Osteocyte (in vitro differentiated cells): ENCODE measurements around the gene MPRIP. TPM values are rescaled to one million over a fixed set of nuclear protein-coding genes. Genes with fewer than 3 reads are reported as not detected.
A peak's percentile ranks its signal among the peaks of the same experiment; 100 is the strongest.

Source experiments
- DNase-seq: peaks from one replicate; pipeline ENCODE4 v3.0.0; 2021; ENCODE audit warnings: mixed read lengths; ENCODE audit not compliant: unreplicated experiment; ENCODE audit errors: extremely low spot score
- H3K27ac Mint-ChIP-seq: one replicate; pipeline ENCODE4 v1.8.0; 2021; ENCODE audit warnings: mild to moderate bottlenecking, mixed read lengths; ENCODE audit not compliant: unreplicated experiment
- H3K27me3 Mint-ChIP-seq: one replicate; pipeline ENCODE4 v1.8.0; 2021; ENCODE audit warnings: mixed read lengths; ENCODE audit not compliant: unreplicated experiment
- H3K36me3 Mint-ChIP-seq: one replicate; pipeline ENCODE4 v1.8.0; 2021; ENCODE audit warnings: mixed read lengths; ENCODE audit not compliant: unreplicated experiment
- H3K4me1 Mint-ChIP-seq: one replicate; pipeline ENCODE4 v1.8.0; 2021; ENCODE audit warnings: mixed read lengths; ENCODE audit not compliant: unreplicated experiment
- H3K4me3 Mint-ChIP-seq: one replicate; pipeline ENCODE4 v1.8.0; 2021; ENCODE audit warnings: mild to moderate bottlenecking, moderate library complexity, mixed read lengths; ENCODE audit not compliant: unreplicated experiment
- H3K9me3 Mint-ChIP-seq: one replicate; pipeline ENCODE4 v1.8.0; 2021; ENCODE audit warnings: mixed read lengths; ENCODE audit not compliant: unreplicated experiment
- CTCF ChIP-seq: fragments of 200-600 bp; sonication (generic); IDR thresholded peaks from 2 replicates; pipeline ENCODE4 v1.5.0; 2021; ENCODE audit warnings: antibody characterized with exemption, mild to moderate bottlenecking, moderate library complexity
- total RNA-seq: library from RNA; stranded (reverse); gene quantifications from 2 replicates; pipeline ENCODE4 v1.2.1, GENCODE V29; 2021

The MPRIP gene
- total RNA-seq, 1 donor from 2014 or later = 206 TPM

DNA sequence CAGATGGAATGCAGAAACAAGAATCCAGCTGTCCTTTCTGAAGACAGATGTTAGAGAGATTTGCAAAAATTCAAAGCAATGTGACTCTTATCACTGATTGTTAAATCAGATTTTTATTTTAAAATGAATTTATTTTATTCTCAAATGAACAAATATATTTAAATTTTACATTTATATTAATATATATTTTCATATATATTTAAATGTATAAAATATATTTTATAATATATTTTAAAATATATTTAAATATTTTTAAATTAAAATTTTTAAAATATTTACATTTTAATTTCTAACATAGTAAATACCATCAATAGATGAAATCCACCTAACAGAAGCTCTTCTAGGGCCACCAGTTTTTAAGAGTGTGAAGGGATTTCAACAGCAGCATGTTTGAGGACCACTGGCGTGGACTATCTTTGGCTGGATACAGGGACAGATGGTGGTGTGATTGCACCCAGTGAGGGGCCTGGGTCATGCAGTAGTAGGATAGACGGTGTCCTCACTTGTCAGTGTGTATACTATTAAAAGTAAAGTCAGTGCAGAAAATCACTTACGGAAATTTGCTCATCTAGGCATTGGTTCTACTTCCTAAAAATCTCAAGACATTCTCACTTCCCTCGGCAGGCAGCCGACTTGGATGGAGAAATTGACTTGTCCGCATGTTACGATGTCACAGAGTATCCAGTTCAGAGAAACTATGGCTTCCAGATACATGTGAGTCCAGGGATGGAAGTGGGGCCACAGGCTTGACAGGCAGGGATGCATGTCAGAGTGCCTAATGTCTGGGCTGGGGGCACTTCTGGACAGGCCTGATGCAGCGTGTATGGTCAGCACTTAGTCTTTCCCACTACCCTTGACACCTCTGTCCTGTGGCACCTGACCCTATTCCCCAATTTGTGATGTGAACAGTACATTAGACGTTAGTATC, 107.5 kb downstream of the MPRIP start:
- H3K4me1 Mint-ChIP-seq = peaks cover 34% of the 10 kb centered on the region

DNA sequence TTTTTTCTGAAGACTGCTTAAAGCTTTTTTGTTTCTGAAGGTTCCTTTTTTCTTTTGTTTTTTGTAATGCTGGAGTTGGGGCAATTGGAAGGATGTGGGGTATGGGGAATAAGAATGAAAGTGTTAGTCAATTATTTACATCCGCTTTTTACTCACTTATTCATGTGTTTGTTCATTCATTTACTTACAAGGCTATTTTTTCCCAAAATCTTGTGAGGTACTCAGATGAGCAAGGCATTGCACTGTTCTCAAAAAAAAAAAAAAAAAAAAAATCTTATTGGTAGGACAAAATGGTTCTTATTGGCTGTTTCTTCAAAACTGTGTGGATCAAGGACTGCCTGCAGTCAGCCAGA, 108.2 kb downstream of the MPRIP start:
- H3K27me3 Mint-ChIP-seq = no peaks in the 10 kb centered on the region
- H3K4me1 Mint-ChIP-seq = peaks cover 30% of the 10 kb centered on the region
- H3K36me3 Mint-ChIP-seq = peaks cover 57% of the 10 kb centered on the region
- TF ChIP-seq CTCF = no peak
- H3K4me3 Mint-ChIP-seq = no peak overlapping the region
- no peak for DNase-seq
- no peaks in the 10 kb centered on the region for H3K9me3 Mint-ChIP-seq
- H3K27ac Mint-ChIP-seq = peak overlapping the region; percentile 60

More for the DNA sequence above, 107.5 kb downstream of the MPRIP start:
- no peak for DNase-seq
- H3K9me3 Mint-ChIP-seq = no peaks in the 10 kb centered on the region
- no peak overlapping the region for H3K4me3 Mint-ChIP-seq
- H3K27ac Mint-ChIP-seq = peak overlapping the region; percentile 60
- H3K27me3 Mint-ChIP-seq = no peaks in the 10 kb centered on the region
- peaks cover 58% of the 10 kb centered on the region for H3K36me3 Mint-ChIP-seq
- no peak for TF ChIP-seq CTCF

DNA sequence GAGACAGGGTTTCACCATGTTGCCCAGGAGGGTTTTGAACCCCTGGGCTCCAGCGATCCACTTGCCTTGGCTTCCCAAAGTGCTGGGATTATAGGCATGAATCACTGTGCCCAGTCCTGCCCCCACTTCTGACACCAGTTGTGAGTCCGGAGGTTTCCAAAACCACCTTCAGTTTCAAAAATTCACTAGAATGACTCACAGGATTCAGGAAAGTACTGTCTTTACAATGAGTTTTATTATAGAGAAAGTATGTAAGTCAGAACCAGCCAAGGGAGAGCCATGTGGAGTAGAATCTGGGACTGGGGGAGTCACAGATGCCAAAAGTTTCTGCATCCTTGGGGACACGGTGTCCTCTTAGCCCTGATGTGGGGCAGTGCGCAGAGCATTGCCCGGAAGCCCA, 108.8 kb downstream of the MPRIP start:
- no peak for TF ChIP-seq CTCF
- peaks cover 58% of the 10 kb centered on the region for H3K36me3 Mint-ChIP-seq
- no peak for DNase-seq
- no peaks in the 10 kb centered on the region for H3K27me3 Mint-ChIP-seq
- H3K4me1 Mint-ChIP-seq = peaks cover 27% of the 10 kb centered on the region
- peak overlapping the region; percentile 92 for H3K27ac Mint-ChIP-seq
- H3K4me3 Mint-ChIP-seq = no peak overlapping the region
- no peaks in the 10 kb centered on the region for H3K9me3 Mint-ChIP-seq

GRCh38 chr17:17151541-17151940, 109.3 kb downstream of the MPRIP start:
- Mint-ChIP-seq H3K27ac (peak overlapping the region; percentile 92), H3K9me3 (no peaks in the 10 kb centered on the region), H3K4me1 (peaks cover 27% of the 10 kb centered on the region), H3K4me3 (no peak overlapping the region), H3K27me3 (no peaks in the 10 kb centered on the region), H3K36me3 (peaks cover 56% of the 10 kb centered on the region)
- no peak for TF ChIP-seq CTCF
- no peak for DNase-seq

DNA sequence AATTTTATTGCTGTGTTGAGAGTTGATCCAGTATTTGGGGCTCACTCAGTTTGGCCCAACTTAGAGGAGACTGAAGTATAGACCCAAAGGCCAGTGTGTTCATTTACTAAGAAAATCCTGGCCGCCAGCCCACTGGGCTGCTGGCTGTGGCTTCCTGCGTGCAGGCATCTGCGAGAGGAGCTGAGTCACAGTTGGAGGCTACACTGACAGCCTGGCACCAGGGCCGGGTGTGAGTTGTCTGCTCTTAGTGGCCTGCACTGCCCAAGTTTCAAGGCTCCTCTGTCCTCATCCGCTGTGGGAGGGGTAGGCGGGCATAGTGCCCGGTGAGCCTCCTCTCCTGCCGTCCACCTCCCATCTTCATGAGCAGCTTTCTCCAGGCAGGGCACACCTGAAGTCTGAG, 109.7 kb downstream of the MPRIP start:
- Mint-ChIP-seq H3K36me3 (peaks cover 55% of the 10 kb centered on the region), H3K27ac (peak overlapping the region; percentile 92), H3K27me3 (no peaks in the 10 kb centered on the region), H3K9me3 (no peaks in the 10 kb centered on the region), H3K4me3 (no peak overlapping the region), H3K4me1 (peaks cover 27% of the 10 kb centered on the region)
- TF ChIP-seq CTCF = no peak
- DNase-seq = peak; percentile 90
